ENCODE results near the gene SCNN1A. TPM values are rescaled to one million over a fixed set of nuclear protein-coding genes. Genes with fewer than 3 reads are reported as not detected.

SCNN1A gene
- polyA plus RNA-seq, 1 experiment = 0.36 TPM

GRCh38 chr12:6420364-6420763 is 45.0 kb upstream of the SCNN1A start:
- ChIA-PET POLR2A (no interaction called here), CTCF (interaction anchor here (1.7 kb wide), 1 partner anchor 81 kb away, joined by 3 read pairs; no protein-coding TSS in a partner anchor)
- TF ChIP-seq CTCF (IDR thresholded peaks at IDR 0.05; ENCODE audit: insufficient read depth, low read depth, low read length) = no peak
- H3K4me3 ChIP-seq (ENCODE audit: low read depth, low read length) = no peak overlapping the region
- no peak for DNase-seq (ENCODE audit: low read depth)
- no peaks in the 10 kb centered on the region for H3K27me3 ChIP-seq (ENCODE audit: control insufficient read depth, insufficient read depth, low read length)
- no peaks in the 10 kb centered on the region for H3K36me3 ChIP-seq (ENCODE audit: control insufficient read depth, insufficient read depth, low read length)

GRCh38 chr12:6418796-6419195 is 43.4 kb upstream of the SCNN1A start:
- TF ChIP-seq CTCF (IDR thresholded peaks at IDR 0.05; ENCODE audit: insufficient read depth, low read depth, low read length) = no peak
- ChIA-PET CTCF (interaction anchor here (2.5 kb wide), 1 partner anchor 47 kb away, joined by 12 read pairs; no protein-coding TSS in a partner anchor), POLR2A (no interaction called here)
- no peak overlapping the region for H3K4me3 ChIP-seq (ENCODE audit: low read depth, low read length)
- no peak for DNase-seq (ENCODE audit: low read depth)
- H3K27me3 ChIP-seq (ENCODE audit: control insufficient read depth, insufficient read depth, low read length) = no peaks in the 10 kb centered on the region
- no peaks in the 10 kb centered on the region for H3K36me3 ChIP-seq (ENCODE audit: control insufficient read depth, insufficient read depth, low read length)

GRCh38 chr12:6416596-6416995 is 41.2 kb upstream of the SCNN1A start:
- Histone ChIP-seq H3K36me3 (ENCODE audit: control insufficient read depth, insufficient read depth, low read length) (no peaks in the 10 kb centered on the region), H3K27me3 (ENCODE audit: control insufficient read depth, insufficient read depth, low read length) (no peaks in the 10 kb centered on the region), H3K4me3 (ENCODE audit: low read depth, low read length) (no peak overlapping the region)
- no peak for TF ChIP-seq CTCF (IDR thresholded peaks at IDR 0.05; ENCODE audit: insufficient read depth, low read depth, low read length)
- no peak for DNase-seq (ENCODE audit: low read depth)
- ChIA-PET POLR2A (interaction anchor here (0.5 kb wide), 1 partner anchor 86 kb away, joined by 3 read pairs; no protein-coding TSS in a partner anchor), CTCF (interaction anchor here (1.0 kb wide), 1 partner anchor 46 kb away, joined by 3 read pairs; no protein-coding TSS in a partner anchor)

- no peak for DNase-seq (ENCODE audit: low read depth)
- Histone ChIP-seq H3K4me3 (ENCODE audit: low read depth, low read length) (no peak overlapping the region), H3K36me3 (ENCODE audit: control insufficient read depth, insufficient read depth, low read length) (no peaks in the 10 kb centered on the region), H3K27me3 (ENCODE audit: control insufficient read depth, insufficient read depth, low read length) (no peaks in the 10 kb centered on the region)
- ChIA-PET CTCF (interaction anchor here (0.6 kb wide), 1 partner anchor 58 kb away, joined by 3 read pairs; no protein-coding TSS in a partner anchor), POLR2A (no interaction called here)
- TF ChIP-seq CTCF (IDR thresholded peaks at IDR 0.05; ENCODE audit: insufficient read depth, low read depth, low read length) = no peak
These were observed 32.0 kb upstream of the SCNN1A start for GRCh38 chr12:6407236-6407954.

- Histone ChIP-seq H3K36me3 (ENCODE audit: control insufficient read depth, insufficient read depth, low read length) (no peaks in the 10 kb centered on the region), H3K4me3 (ENCODE audit: low read depth, low read length) (no peak overlapping the region), H3K27me3 (ENCODE audit: control insufficient read depth, insufficient read depth, low read length) (no peaks in the 10 kb centered on the region)
- no peak for TF ChIP-seq CTCF (IDR thresholded peaks at IDR 0.05; ENCODE audit: insufficient read depth, low read depth, low read length)
- DNase-seq (ENCODE audit: low read depth) = no peak
- CTCF ChIA-PET = interaction anchor here (1.1 kb wide), 1 partner anchor 21 kb away, joined by 4 read pairs; no protein-coding TSS in a partner anchor
- POLR2A ChIA-PET = no interaction called here
These were observed 30.6 kb upstream of the SCNN1A start for GRCh38 chr12:6405963-6406362.
